OCI-LY3 (cell line): Measurements from ENCODE around the gene GPR18.

Experiments used
- H2AFZ ChIP-seq: fragments of 200-600, 300-600 bp; shearing (Covaris generic); 2 replicates; pipeline ENCODE4 v1.6.0; 2014; ENCODE audit warnings: antibody characterized with exemption, low read depth, low read length
- H3K27ac ChIP-seq: fragments of 200-600, 300-600 bp; sonication (generic); 2 replicates; pipeline ENCODE4 v1.5.1; 2014; ENCODE audit warnings: mild to moderate bottlenecking, low read length, moderate library complexity, mixed read lengths
- H3K27me3 ChIP-seq: fragments of 200-600, 300-600 bp; sonication (generic); 2 replicates; pipeline ENCODE4 v1.6.1; 2014; ENCODE audit warnings: low read depth, low read length, mixed read lengths
- H3K36me3 ChIP-seq: fragments of 200-600, 300-600 bp; sonication (generic); replicated peaks from 2 replicates; pipeline ENCODE3; 2014; ENCODE audit warnings: low read depth, low read length, mixed read lengths
- H3K4me1 ChIP-seq: fragments of 300-600, 200-600 bp; sonication (generic); 2 replicates; pipeline ENCODE4 v1.6.1; 2014; ENCODE audit warnings: low read length, mixed read lengths
- H3K4me2 ChIP-seq: fragments of 200-600, 300-600 bp; sonication (generic); 2 replicates; pipeline ENCODE4 v1.6.1; 2014; ENCODE audit warnings: low read length, mixed read lengths
- H3K4me3 ChIP-seq: fragments of 300-600, 200-600 bp; sonication (generic); 2 replicates; pipeline ENCODE4 v1.5.1; 2014; ENCODE audit warnings: antibody characterized with exemption, mild to moderate bottlenecking, low read length, moderate library complexity
- H3K79me2 ChIP-seq: fragments of 300-600, 200-600 bp; shearing (Covaris generic); 2 replicates; pipeline ENCODE4 v1.6.1; 2014; ENCODE audit warnings: mild to moderate bottlenecking, low read length, mixed read lengths
- H3K9ac ChIP-seq: fragments of 300-600, 200-600 bp; shearing (Covaris generic); 2 replicates; pipeline ENCODE4 v1.6.0; 2014; ENCODE audit warnings: mild to moderate bottlenecking, low read length, moderate library complexity
- H3K9me3 ChIP-seq: fragments of 200-600, 300-600 bp; shearing (Covaris generic); 2 replicates; pipeline ENCODE4 v1.6.1; 2014; ENCODE audit warnings: low read length, mixed read lengths; ENCODE audit not compliant: insufficient read depth
- H4K20me1 ChIP-seq: fragments of 200-600, 300-600 bp; sonication (generic); 2 replicates; pipeline ENCODE4 v1.6.1; 2016; ENCODE audit warnings: low read length, mixed read lengths; ENCODE audit not compliant: insufficient read depth
- CTCF ChIP-seq: fragments of 200-600, 300-600 bp; sonication (generic); IDR thresholded peaks from 2 replicates; pipeline ENCODE4 v1.5.1; 2014; ENCODE audit warnings: antibody characterized with exemption, low read length, low read depth
- EZH2phosphoT487 ChIP-seq: fragments of 200-600 bp; shearing (Covaris generic); IDR thresholded peaks from 2 replicates; pipeline ENCODE4 v1.6.1; 2018; ENCODE audit warnings: antibody characterized with exemption, mixed run types, low read depth

Gene GPR18

GRCh38 chr13:99293178-99293577 is 35.0 kb upstream of the GPR18 start:
- H3K4me2 ChIP-seq: no peak overlapping the region
- H3K4me3 ChIP-seq: no peak overlapping the region
- no peaks in the 10 kb centered on the region for H3K27me3 ChIP-seq
- H3K79me2 ChIP-seq: peaks cover 63% of the 10 kb centered on the region
- peaks cover 44% of the 10 kb centered on the region for H3K36me3 ChIP-seq
- H2AFZ ChIP-seq: no peak overlapping the region
- no peak overlapping the region for H3K27ac ChIP-seq
- H3K9me3 ChIP-seq: no peaks in the 10 kb centered on the region
- TF ChIP-seq EZH2phosphoT487: no peak
- TF ChIP-seq CTCF: no peak
- H3K4me1 ChIP-seq: peaks cover 62% of the 10 kb centered on the region
- peaks cover 85% of the 10 kb centered on the region for H4K20me1 ChIP-seq
- H3K9ac ChIP-seq: no peak overlapping the region

GRCh38 chr13:99290894-99291293 is 32.7 kb upstream of the GPR18 start:
- H3K4me2 ChIP-seq: no peak overlapping the region
- H4K20me1 ChIP-seq: peaks cover 64% of the 10 kb centered on the region
- H3K9ac ChIP-seq: no peak overlapping the region
- no peak for TF ChIP-seq CTCF
- TF ChIP-seq EZH2phosphoT487: no peak
- peaks cover 43% of the 10 kb centered on the region for H3K36me3 ChIP-seq
- no peaks in the 10 kb centered on the region for H3K9me3 ChIP-seq
- H3K79me2 ChIP-seq: peaks cover 46% of the 10 kb centered on the region
- no peak overlapping the region for H2AFZ ChIP-seq
- no peak overlapping the region for H3K4me3 ChIP-seq
- H3K4me1 ChIP-seq: peaks cover 56% of the 10 kb centered on the region
- H3K27ac ChIP-seq: no peak overlapping the region
- no peaks in the 10 kb centered on the region for H3K27me3 ChIP-seq

- Histone ChIP-seq H3K79me2 (peaks cover 35% of the 10 kb centered on the region), H3K9me3 (no peaks in the 10 kb centered on the region), H3K4me2 (peak overlapping the region; percentile 58), H3K4me1 (peaks cover 46% of the 10 kb centered on the region), H3K27me3 (no peaks in the 10 kb centered on the region), H4K20me1 (peaks cover 53% of the 10 kb centered on the region), H3K4me3 (no peak overlapping the region), H3K9ac (no peak overlapping the region), H2AFZ (no peak overlapping the region), H3K36me3 (peaks cover 32% of the 10 kb centered on the region), H3K27ac (no peak overlapping the region)
- TF ChIP-seq CTCF (no peak), EZH2phosphoT487 (no peak)
These were observed 31.6 kb upstream of the GPR18 start for GRCh38 chr13:99289674-99290337.

GRCh38 chr13:99289271-99289670 is 31.1 kb upstream of the GPR18 start:
- H3K27ac ChIP-seq: no peak overlapping the region
- TF ChIP-seq EZH2phosphoT487 (no peak), CTCF (no peak)
- peaks cover 47% of the 10 kb centered on the region for H4K20me1 ChIP-seq
- no peak overlapping the region; the same call in 1 of the 2 replicates for H3K4me3 ChIP-seq
- no peaks in the 10 kb centered on the region for H3K27me3 ChIP-seq
- H2AFZ ChIP-seq: no peak overlapping the region
- H3K79me2 ChIP-seq: peaks cover 32% of the 10 kb centered on the region
- H3K9me3 ChIP-seq: no peaks in the 10 kb centered on the region
- H3K36me3 ChIP-seq: peaks cover 28% of the 10 kb centered on the region
- no peak overlapping the region for H3K9ac ChIP-seq
- peaks cover 46% of the 10 kb centered on the region for H3K4me1 ChIP-seq
- H3K4me2 ChIP-seq: peak overlapping the region; percentile 58
